ENCODE results near the gene CALHM3.
A peak's percentile ranks its signal among the peaks of the same experiment; 100 is the strongest.
"Not testable (repeated sequence)": the region's sequence is repeated elsewhere in the genome, so short reads cannot be mapped to it uniquely, and the experiment has no call there.

CALHM3 gene

GRCh38 chr10:103491729-103492364, 12.8 kb upstream of the CALHM3 start:
- Histone ChIP-seq H3K36me3 (ENCODE audit: control insufficient read depth, insufficient read depth, low read length) (no peaks in the 10 kb centered on the region), H3K27me3 (ENCODE audit: control insufficient read depth, insufficient read depth, low read length) (peaks cover 16% of the 10 kb centered on the region), H3K4me1 (ENCODE audit: control insufficient read depth, insufficient read depth, low read length) (peaks cover 3% of the 10 kb centered on the region; the same call in 1 of the 2 replicates), H3K9me3 (ENCODE audit: control insufficient read depth, insufficient read depth, low read length) (no peaks in the 10 kb centered on the region), H3K4me3 (ENCODE audit: low read length) (no peak overlapping the region), H3K27ac (ENCODE audit: low read length) (no peak overlapping the region)
- no peak for DNase-seq (ENCODE audit: low read depth, low spot score)
- WGBS (ENCODE audit: insufficient coverage, insufficient read length): no CpG with 5 or more reads among the region's 7 CpGs

- no peak overlapping the region for H3K4me3 ChIP-seq (ENCODE audit: low read length)
- H3K9me3 ChIP-seq (ENCODE audit: control insufficient read depth, insufficient read depth, low read length): no peaks in the 10 kb centered on the region
- no peak for DNase-seq (ENCODE audit: low read depth, low spot score)
- peaks cover 3% of the 10 kb centered on the region; the same call in 1 of the 2 replicates for H3K4me1 ChIP-seq (ENCODE audit: control insufficient read depth, insufficient read depth, low read length)
- peaks cover 16% of the 10 kb centered on the region for H3K27me3 ChIP-seq (ENCODE audit: control insufficient read depth, insufficient read depth, low read length)
- H3K27ac ChIP-seq (ENCODE audit: low read length): no peak overlapping the region
- no peaks in the 10 kb centered on the region for H3K36me3 ChIP-seq (ENCODE audit: control insufficient read depth, insufficient read depth, low read length)
- WGBS (ENCODE audit: insufficient coverage, insufficient read length): no CpG with 5 or more reads among the region's 1 CpG
Observed at GRCh38 chr10:103490986-103491314, 11.9 kb upstream of the CALHM3 start.

GRCh38 chr10:103487410-103487708, 8.3 kb upstream of the CALHM3 start:
- H3K36me3 ChIP-seq (ENCODE audit: control insufficient read depth, insufficient read depth, low read length): no peaks in the 10 kb centered on the region

GRCh38 chr10:103486635-103487409, 7.8 kb upstream of the CALHM3 start:
- no CpG with 5 or more reads among the region's 8 CpGs for WGBS (ENCODE audit: insufficient coverage, insufficient read length)
- not testable (repeated sequence) for H3K27ac ChIP-seq (ENCODE audit: low read length); H3K36me3 ChIP-seq (ENCODE audit: control insufficient read depth, insufficient read depth, low read length); H3K9me3 ChIP-seq (ENCODE audit: control insufficient read depth, insufficient read depth, low read length); H3K4me1 ChIP-seq (ENCODE audit: control insufficient read depth, insufficient read depth, low read length); H3K4me3 ChIP-seq (ENCODE audit: low read length); DNase-seq (ENCODE audit: low read depth, low spot score); H3K27me3 ChIP-seq (ENCODE audit: control insufficient read depth, insufficient read depth, low read length)

More at GRCh38 chr10:103487410-103487708, 8.3 kb upstream of the CALHM3 start:
- H3K4me3 ChIP-seq (ENCODE audit: low read length): no peak overlapping the region
- no peak for DNase-seq (ENCODE audit: low read depth, low spot score)
- H3K27me3 ChIP-seq (ENCODE audit: control insufficient read depth, insufficient read depth, low read length): no peaks in the 10 kb centered on the region
- WGBS (ENCODE audit: insufficient coverage, insufficient read length): no CpG with 5 or more reads among the region's 2 CpGs
- H3K9me3 ChIP-seq (ENCODE audit: control insufficient read depth, insufficient read depth, low read length): no peaks in the 10 kb centered on the region
- 0 out of 2 replicates have a peak, but pooled peaks cover 1% of the 10 kb centered on the region for H3K4me1 ChIP-seq (ENCODE audit: control insufficient read depth, insufficient read depth, low read length)
- H3K27ac ChIP-seq (ENCODE audit: low read length): no peak overlapping the region

- no peak overlapping the region for H3K27ac ChIP-seq (ENCODE audit: low read length)
- no peak overlapping the region for H3K4me3 ChIP-seq (ENCODE audit: low read length)
- no peaks in the 10 kb centered on the region for H3K9me3 ChIP-seq (ENCODE audit: control insufficient read depth, insufficient read depth, low read length)
- DNase-seq (ENCODE audit: low read depth, low spot score): no peak
- no peaks in the 10 kb centered on the region for H3K27me3 ChIP-seq (ENCODE audit: control insufficient read depth, insufficient read depth, low read length)
- 0 out of 2 replicates have a peak, but pooled peaks cover 1% of the 10 kb centered on the region for H3K4me1 ChIP-seq (ENCODE audit: control insufficient read depth, insufficient read depth, low read length)
- H3K36me3 ChIP-seq (ENCODE audit: control insufficient read depth, insufficient read depth, low read length): no peaks in the 10 kb centered on the region
- no CpG with 5 or more reads among the region's 12 CpGs for WGBS (ENCODE audit: insufficient coverage, insufficient read length)
Observed at GRCh38 chr10:103481974-103482531, 3.0 kb upstream of the CALHM3 start.

GRCh38 chr10:103480521-103480920, 1.5 kb upstream of the CALHM3 start:
- H3K9me3 ChIP-seq (ENCODE audit: control insufficient read depth, insufficient read depth, low read length): no peaks in the 10 kb centered on the region
- WGBS (ENCODE audit: insufficient coverage, insufficient read length): no CpG with 5 or more reads among the region's 5 CpGs
- no peaks in the 10 kb centered on the region for H3K27me3 ChIP-seq (ENCODE audit: control insufficient read depth, insufficient read depth, low read length)
- H3K4me1 ChIP-seq (ENCODE audit: control insufficient read depth, insufficient read depth, low read length): peaks cover 3% of the 10 kb centered on the region
- DNase-seq (ENCODE audit: low read depth, low spot score): no peak
- H3K27ac ChIP-seq (ENCODE audit: low read length): no peak overlapping the region
- no peaks in the 10 kb centered on the region for H3K36me3 ChIP-seq (ENCODE audit: control insufficient read depth, insufficient read depth, low read length)
- H3K4me3 ChIP-seq (ENCODE audit: low read length): no peak overlapping the region

GRCh38 chr10:103478671-103479070, 369 bp downstream of the CALHM3 start:
- no peaks in the 10 kb centered on the region for H3K27me3 ChIP-seq (ENCODE audit: control insufficient read depth, insufficient read depth, low read length)
- no peak for DNase-seq (ENCODE audit: low read depth, low spot score)
- no peak overlapping the region for H3K27ac ChIP-seq (ENCODE audit: low read length)
- H3K4me3 ChIP-seq (ENCODE audit: low read length): no peak overlapping the region
- H3K4me1 ChIP-seq (ENCODE audit: control insufficient read depth, insufficient read depth, low read length): peaks cover 3% of the 10 kb centered on the region
- no peaks in the 10 kb centered on the region for H3K9me3 ChIP-seq (ENCODE audit: control insufficient read depth, insufficient read depth, low read length)
- H3K36me3 ChIP-seq (ENCODE audit: control insufficient read depth, insufficient read depth, low read length): no peaks in the 10 kb centered on the region
- WGBS (ENCODE audit: insufficient coverage, insufficient read length): no CpG with 5 or more reads among the region's 22 CpGs

GRCh38 chr10:103476046-103476768, 2.8 kb downstream of the CALHM3 start:
- no CpG with 5 or more reads among the region's 11 CpGs for WGBS (ENCODE audit: insufficient coverage, insufficient read length)
- H3K27me3 ChIP-seq (ENCODE audit: control insufficient read depth, insufficient read depth, low read length): no peaks in the 10 kb centered on the region
- DNase-seq (ENCODE audit: low read depth, low spot score): peak; percentile 57
- no peaks in the 10 kb centered on the region for H3K9me3 ChIP-seq (ENCODE audit: control insufficient read depth, insufficient read depth, low read length)
- H3K4me3 ChIP-seq (ENCODE audit: low read length): no peak overlapping the region
- H3K27ac ChIP-seq (ENCODE audit: low read length): no peak overlapping the region
- H3K36me3 ChIP-seq (ENCODE audit: control insufficient read depth, insufficient read depth, low read length): no peaks in the 10 kb centered on the region
- H3K4me1 ChIP-seq (ENCODE audit: control insufficient read depth, insufficient read depth, low read length): peaks cover 5% of the 10 kb centered on the region

GRCh38 chr10:103475437-103475836, 3.6 kb downstream of the CALHM3 start:
- DNase-seq (ENCODE audit: low read depth, low spot score): no peak
- H3K4me1 ChIP-seq (ENCODE audit: control insufficient read depth, insufficient read depth, low read length): peaks cover 6% of the 10 kb centered on the region
- no peaks in the 10 kb centered on the region for H3K36me3 ChIP-seq (ENCODE audit: control insufficient read depth, insufficient read depth, low read length)
- H3K9me3 ChIP-seq (ENCODE audit: control insufficient read depth, insufficient read depth, low read length): no peaks in the 10 kb centered on the region
- no peak overlapping the region for H3K4me3 ChIP-seq (ENCODE audit: low read length)
- H3K27me3 ChIP-seq (ENCODE audit: control insufficient read depth, insufficient read depth, low read length): no peaks in the 10 kb centered on the region
- H3K27ac ChIP-seq (ENCODE audit: low read length): no peak overlapping the region
- no CpG with 5 or more reads among the region's 4 CpGs for WGBS (ENCODE audit: insufficient coverage, insufficient read length)

GRCh38 chr10:103474077-103474476, 5.0 kb downstream of the CALHM3 start:
- Histone ChIP-seq H3K27ac (ENCODE audit: low read length) (no peak overlapping the region), H3K27me3 (ENCODE audit: control insufficient read depth, insufficient read depth, low read length) (no peaks in the 10 kb centered on the region), H3K4me3 (ENCODE audit: low read length) (no peak overlapping the region), H3K4me1 (ENCODE audit: control insufficient read depth, insufficient read depth, low read length) (peaks cover 6% of the 10 kb centered on the region), H3K9me3 (ENCODE audit: control insufficient read depth, insufficient read depth, low read length) (no peaks in the 10 kb centered on the region), H3K36me3 (ENCODE audit: control insufficient read depth, insufficient read depth, low read length) (no peaks in the 10 kb centered on the region)
- DNase-seq (ENCODE audit: low read depth, low spot score): no peak
- WGBS (ENCODE audit: insufficient coverage, insufficient read length): 100% methylated on average over 3 of the region's 3 CpGs

Data from iPS DF 6.9 (cell line).